H9 (cell line): ENCODE data around the gene TNXB. TPM values are rescaled to one million over a fixed set of nuclear protein-coding genes. Genes with fewer than 3 reads are reported as not detected.

Experiments used
- DNase-seq: peaks from one replicate; pipeline ENCODE4 v3.0.0-alpha.2; 2017
- H2AFZ ChIP-seq: one replicate; pipeline ENCODE4 v1.6.1; 2013; ENCODE audit warnings: mild to moderate bottlenecking, low read length, control low read depth, moderate library complexity
- H2AK5ac ChIP-seq: 2 replicates; pipeline ENCODE4 v1.6.1; 2013; ENCODE audit warnings: low read length, control low read depth, mixed read lengths; ENCODE audit not compliant: insufficient read length
- H2BK120ac ChIP-seq: one replicate; pipeline ENCODE4 v1.6.1; 2013; ENCODE audit warnings: low read depth, mild to moderate bottlenecking, low read length, control low read depth, inconsistent platforms; ENCODE audit not compliant: poor library complexity, severe bottlenecking
- H2BK12ac ChIP-seq: 2 replicates; pipeline ENCODE4 v1.6.1; 2013; ENCODE audit warnings: low read length, control low read depth, mixed read lengths, low read depth; ENCODE audit not compliant: insufficient read length
- H2BK15ac ChIP-seq: 2 replicates; pipeline ENCODE4 v1.6.1; 2013; ENCODE audit warnings: low read depth, low read length, control low read depth
- H2BK20ac ChIP-seq: one replicate; pipeline ENCODE4 v1.6.1; 2013; ENCODE audit warnings: low read depth, mild to moderate bottlenecking, low read length, control low read depth, inconsistent platforms; ENCODE audit not compliant: poor library complexity, severe bottlenecking
- H2BK5ac ChIP-seq: 2 replicates; pipeline ENCODE4 v1.6.1; 2013; ENCODE audit warnings: low read length, control low read depth, mixed read lengths; ENCODE audit not compliant: insufficient read length
- H3K14ac ChIP-seq: 2 replicates; pipeline ENCODE4 v1.6.1; 2013; ENCODE audit warnings: low read length, control low read depth; ENCODE audit not compliant: insufficient read depth
- H3K18ac ChIP-seq: 2 replicates; pipeline ENCODE4 v1.6.1; 2013; ENCODE audit warnings: low read depth, mild to moderate bottlenecking, mixed read lengths, low read length, control low read depth; ENCODE audit not compliant: insufficient read length
- H3K23ac ChIP-seq: 2 replicates; pipeline ENCODE4 v1.6.1; 2013; ENCODE audit warnings: low read length, control low read depth, mixed read lengths, low read depth; ENCODE audit not compliant: insufficient read length
- H3K23me2 ChIP-seq: 2 replicates; pipeline ENCODE4 v1.6.1; 2013; ENCODE audit warnings: low read depth, mild to moderate bottlenecking, mixed read lengths, low read length, control low read depth; ENCODE audit not compliant: insufficient read length, poor library complexity, severe bottlenecking
- H3K27ac ChIP-seq: 2 replicates; pipeline ENCODE4 v1.5.1; 2013; ENCODE audit warnings: low read length, control low read depth, mixed read lengths, low read depth; ENCODE audit not compliant: insufficient read length
- H3K27me3 ChIP-seq: 2 replicates; pipeline ENCODE4 v1.6.1; 2013; ENCODE audit warnings: low read length, control low read depth, inconsistent platforms; ENCODE audit not compliant: insufficient read depth
- H3K4ac ChIP-seq: 2 replicates; pipeline ENCODE4 v1.6.1; 2013; ENCODE audit warnings: low read depth, mild to moderate bottlenecking, control low read depth, inconsistent platforms, low read length, moderate library complexity
- H3K4me1 ChIP-seq: 2 replicates; pipeline ENCODE4 v1.6.1; 2013; ENCODE audit warnings: low read length, control low read depth, inconsistent platforms; ENCODE audit not compliant: insufficient read depth
- H3K4me2 ChIP-seq: 2 replicates; pipeline ENCODE4 v1.6.1; 2013; ENCODE audit warnings: low read length, control low read depth, mixed read lengths; ENCODE audit not compliant: insufficient read length, insufficient read depth
- H3K56ac ChIP-seq: 2 replicates; pipeline ENCODE4 v1.6.1; 2013; ENCODE audit warnings: low read depth, mild to moderate bottlenecking, mixed read lengths, low read length, control low read depth; ENCODE audit not compliant: insufficient read length
- H3K79me1 ChIP-seq: 2 replicates; pipeline ENCODE4 v1.6.1; 2013; ENCODE audit warnings: low read depth, mild to moderate bottlenecking, moderate library complexity, low read length, control low read depth, inconsistent platforms; ENCODE audit not compliant: insufficient read depth, poor library complexity, severe bottlenecking
- H3K79me2 ChIP-seq: 2 replicates; pipeline ENCODE4 v1.6.1; 2013; ENCODE audit warnings: low read length, control low read depth, inconsistent platforms; ENCODE audit not compliant: insufficient read depth
- H3K9ac ChIP-seq: 2 replicates; pipeline ENCODE4 v1.6.1; 2013; ENCODE audit warnings: low read length, control low read depth, mixed read lengths; ENCODE audit not compliant: insufficient read length; ENCODE audit errors: extremely low read depth
- H3K9me3 ChIP-seq: one replicate; pipeline ENCODE4 v1.6.1; 2013; ENCODE audit warnings: low read depth, low read length, inconsistent platforms; ENCODE audit not compliant: control insufficient read depth
- H3T11ph ChIP-seq: one replicate; pipeline ENCODE4 v1.6.1; 2013; ENCODE audit warnings: mild to moderate bottlenecking, low read length, control low read depth, inconsistent platforms
- H4K20me1 ChIP-seq: one replicate; pipeline ENCODE4 v1.6.1; 2013; ENCODE audit not compliant: control insufficient read depth, insufficient read length, insufficient read depth
- H4K5ac ChIP-seq: 2 replicates; pipeline ENCODE4 v1.6.1; 2013; ENCODE audit warnings: low read depth, mild to moderate bottlenecking, mixed read lengths, low read length, control low read depth; ENCODE audit not compliant: insufficient read length
- H4K8ac ChIP-seq: replicated peaks from 2 replicates; pipeline ENCODE4 v1.6.1; 2013; ENCODE audit warnings: low read length, control low read depth, mixed read lengths, low read depth; ENCODE audit not compliant: insufficient read length
- H4K91ac ChIP-seq: 2 replicates; pipeline ENCODE4 v1.6.1; 2013; ENCODE audit warnings: low read depth, mild to moderate bottlenecking, moderate library complexity, mixed read lengths, low read length, control low read depth; ENCODE audit not compliant: insufficient read length
- H3K27ac Mint-ChIP-seq, 3 experiments: 2 replicates in 2 of 3; 3 replicates in 1 of 3; pipeline ENCODE4 v1.8.0; 2020 to 2021; ENCODE audit warnings: mixed read lengths in 3 of 3, mild to moderate bottlenecking in 1 of 3, moderate library complexity in 1 of 3
- H3K27me3 Mint-ChIP-seq: 2 replicates; pipeline ENCODE4 v1.8.0; 2021; ENCODE audit warnings: low read depth, mild to moderate bottlenecking, moderate library complexity, mixed read lengths
- H3K36me3 Mint-ChIP-seq, 3 experiments: 2 replicates in 2 of 3; 3 replicates in 1 of 3; pipeline ENCODE4 v1.8.0; 2020 to 2021; ENCODE audit warnings: low read depth in 3 of 3, mixed read lengths in 3 of 3; ENCODE audit not compliant: insufficient read depth in 1 of 3
- H3K4me1 Mint-ChIP-seq, 2 experiments: 2 replicates each; pipeline ENCODE4 v1.8.0; 2020; ENCODE audit warnings: mixed read lengths in 2 of 2
- H3K4me3 Mint-ChIP-seq, 2 experiments: 2 replicates in 1 of 2; 3 replicates in 1 of 2; pipeline ENCODE4 v1.8.0; 2020 to 2021; ENCODE audit warnings: mild to moderate bottlenecking in 2 of 2, mixed read lengths in 2 of 2, moderate library complexity in 1 of 2
- H3K9me3 Mint-ChIP-seq, 2 experiments: 2 replicates in 1 of 2; 3 replicates in 1 of 2; pipeline ENCODE4 v1.8.0; 2020; ENCODE audit warnings: mild to moderate bottlenecking in 2 of 2, mixed read lengths in 2 of 2, moderate library complexity in 1 of 2
- WGBS: extraction: QIAGEN DNeasy Blood & Tissue Kit; methylation state at CpG from one replicate; pipeline ENCODE4 v1.1.7; 2013; ENCODE audit warnings: missing lambda C conversion rate, low lambda C conversion rate, mixed read lengths; ENCODE audit not compliant: insufficient read length; ENCODE audit errors: extremely low coverage; 5-methylcytosine and 5-hydroxymethylcytosine counted together
- total RNA-seq: library from RNA; stranded (reverse); gene quantifications from 2 replicates; pipeline ENCODE4 v1.2.1, GENCODE V29; 2021
- TF ChIP-seq, protein P1 (sequence below): fragments of 200-600 bp; sonication (generic); conservative IDR thresholded peaks from 3 replicates; pipeline ENCODE4 v1.8.0; 2021; ENCODE audit warnings: antibody characterized with exemption, mild to moderate bottlenecking

TNXB gene
- total RNA-seq, 1 experiment from 2014 or later = 5.0 TPM

DNA sequence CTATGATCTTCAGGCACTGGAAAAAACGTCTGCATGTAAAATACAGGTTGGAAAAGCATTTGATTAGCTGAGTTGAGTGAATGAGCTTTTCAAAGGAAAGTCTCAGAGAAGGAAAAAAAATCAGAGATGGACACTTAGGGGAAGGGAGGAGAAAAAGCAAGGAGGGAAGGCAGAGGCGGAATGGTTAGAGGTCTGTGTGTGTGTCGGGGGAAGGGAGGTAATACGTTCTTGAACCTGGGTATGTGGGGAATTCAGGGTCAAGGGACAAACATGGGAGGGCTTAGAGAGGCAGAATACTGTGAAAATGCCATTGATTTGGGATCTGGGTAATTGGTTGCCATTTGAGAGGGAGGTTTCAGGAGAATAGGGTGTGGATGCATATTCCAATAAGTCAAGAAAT is 37.5 kb upstream of the TNXB start:
- no peak overlapping the region for H3K9ac ChIP-seq
- no peak overlapping the region for H3K4me2 ChIP-seq
- H3K9me3 ChIP-seq = no peaks in the 10 kb centered on the region
- Mint-ChIP-seq H3K27ac (peak overlapping the region in 2 of 3 experiments; percentile 32 to 45; a peak in 4 of 7 replicates), H3K9me3 (no peaks in the 10 kb centered on the region; a peak in 1 of 5 replicates), H3K4me1 (peaks cover 25 to 48% of the 10 kb centered on the region in 2 experiments), H3K36me3 (peaks cover 0 to 8% (median 3%) of the 10 kb centered on the region in 3 experiments; a peak in 2 of 7 replicates), H3K4me3 (peak overlapping the region in 1 of 2 experiments; percentile 7; a peak in 2 of 5 replicates), H3K27me3 (peaks cover 2% of the 10 kb centered on the region; the same call in 1 of the 2 replicates)
- no peak overlapping the region for H3K23ac ChIP-seq
- H2BK20ac ChIP-seq = no peak overlapping the region
- H2BK15ac ChIP-seq = no peak overlapping the region
- no peak overlapping the region for H3K4ac ChIP-seq
- TF ChIP-seq, protein P1, sequence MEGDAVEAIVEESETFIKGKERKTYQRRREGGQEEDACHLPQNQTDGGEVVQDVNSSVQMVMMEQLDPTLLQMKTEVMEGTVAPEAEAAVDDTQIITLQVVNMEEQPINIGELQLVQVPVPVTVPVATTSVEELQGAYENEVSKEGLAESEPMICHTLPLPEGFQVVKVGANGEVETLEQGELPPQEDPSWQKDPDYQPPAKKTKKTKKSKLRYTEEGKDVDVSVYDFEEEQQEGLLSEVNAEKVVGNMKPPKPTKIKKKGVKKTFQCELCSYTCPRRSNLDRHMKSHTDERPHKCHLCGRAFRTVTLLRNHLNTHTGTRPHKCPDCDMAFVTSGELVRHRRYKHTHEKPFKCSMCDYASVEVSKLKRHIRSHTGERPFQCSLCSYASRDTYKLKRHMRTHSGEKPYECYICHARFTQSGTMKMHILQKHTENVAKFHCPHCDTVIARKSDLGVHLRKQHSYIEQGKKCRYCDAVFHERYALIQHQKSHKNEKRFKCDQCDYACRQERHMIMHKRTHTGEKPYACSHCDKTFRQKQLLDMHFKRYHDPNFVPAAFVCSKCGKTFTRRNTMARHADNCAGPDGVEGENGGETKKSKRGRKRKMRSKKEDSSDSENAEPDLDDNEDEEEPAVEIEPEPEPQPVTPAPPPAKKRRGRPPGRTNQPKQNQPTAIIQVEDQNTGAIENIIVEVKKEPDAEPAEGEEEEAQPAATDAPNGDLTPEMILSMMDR = no peak
- DNase-seq = no peak
- H3K18ac ChIP-seq = no peak overlapping the region
- no peaks in the 10 kb centered on the region; the same call in 1 of the 2 replicates for H3K27me3 ChIP-seq
- peaks cover 17% of the 10 kb centered on the region for H3K23me2 ChIP-seq
- no peak overlapping the region for H3K14ac ChIP-seq
- no peak overlapping the region for H4K5ac ChIP-seq
- no peak overlapping the region for H3K56ac ChIP-seq
- H3K79me2 ChIP-seq = no peaks in the 10 kb centered on the region
- H2BK120ac ChIP-seq = no peak overlapping the region
- H4K20me1 ChIP-seq = no peaks in the 10 kb centered on the region
- H2BK12ac ChIP-seq = no peak overlapping the region
- no peak overlapping the region for H3K27ac ChIP-seq
- H3K79me1 ChIP-seq = no peaks in the 10 kb centered on the region
- no peak overlapping the region for H2AK5ac ChIP-seq
- no CpG with 5 or more reads among the region's 4 CpGs for WGBS
- no peak overlapping the region for H4K8ac ChIP-seq
- H2BK5ac ChIP-seq = no peak overlapping the region
- H4K91ac ChIP-seq = no peak overlapping the region
- H2AFZ ChIP-seq = no peak overlapping the region
- peaks cover 9% of the 10 kb centered on the region for H3K4me1 ChIP-seq
- no peak overlapping the region for H3T11ph ChIP-seq
